IMR-90 (cell line): ENCODE measurements around the gene NUDT3. TPM values are rescaled to one million over a fixed set of nuclear protein-coding genes. Genes with fewer than 3 reads are reported as not detected.

Source experiments
- ATAC-seq: fragments of 200-7000 bp; cut with Tn5 transposase; 2 replicates; pipeline ENCODE4 v1.9.1; 2020; ENCODE audit warnings: low read depth, mild to moderate bottlenecking, moderate library complexity
- BruUV-seq: library from RNA; stranded (reverse); fragments of 400-500 nt; replicated peaks from 2 replicates; lab custom pipeline; 2021; lab: Mats Ljungman, UMichigan
- CTCF ChIA-PET: fragments of 300-600 bp; formaldehyde crosslinking; extraction: SDS; loops from one replicate; lab custom pipeline; 2021; ENCODE audit warnings: antibody characterized with exemption; lab: Yijun Ruan, JAX
- POLR2A ChIA-PET: fragments of 300-600 bp; sonication (Branson Sonifier 250); formaldehyde crosslinking; loops from one replicate; lab custom pipeline; 2022; ENCODE audit warnings: antibody characterized with exemption; ENCODE audit not compliant: unreplicated experiment; lab: Charles Lee
- DNase-seq: peaks from one replicate; pipeline ENCODE4 v3.0.0; 2013
- H2AFZ ChIP-seq: replicated peaks from 2 replicates; pipeline ENCODE3; 2013; ENCODE audit warnings: low read length, mild to moderate bottlenecking; ENCODE audit not compliant: poor library complexity
- H2AK5ac ChIP-seq: 2 replicates; pipeline ENCODE4 v1.6.1; 2013; ENCODE audit warnings: low read depth, low read length, inconsistent platforms
- H2AK9ac ChIP-seq: replicated peaks from 2 replicates; pipeline ENCODE3; 2013; ENCODE audit warnings: mild to moderate bottlenecking, low read depth, low read length, moderate library complexity; ENCODE audit not compliant: poor library complexity
- H2BK120ac ChIP-seq: 2 replicates; pipeline ENCODE4 v1.6.1; 2013; ENCODE audit warnings: low read depth, low read length, inconsistent platforms
- H2BK15ac ChIP-seq: 3 replicates; pipeline ENCODE4 v1.6.1; 2013; ENCODE audit warnings: low read depth, low read length, inconsistent platforms
- H2BK20ac ChIP-seq: 2 replicates; pipeline ENCODE4 v1.6.1; 2013; ENCODE audit warnings: low read depth, mild to moderate bottlenecking, inconsistent platforms, low read length, moderate library complexity
- H2BK5ac ChIP-seq: 2 replicates; pipeline ENCODE4 v1.6.1; 2013; ENCODE audit warnings: mild to moderate bottlenecking, low read depth, low read length, inconsistent platforms; ENCODE audit not compliant: poor library complexity, severe bottlenecking
- H3K14ac ChIP-seq: replicated peaks from 2 replicates; pipeline ENCODE4 v1.6.1; 2013; ENCODE audit warnings: low read depth, low read length, inconsistent platforms
- H3K18ac ChIP-seq: 2 replicates; pipeline ENCODE4 v1.6.1; 2013; ENCODE audit warnings: low read depth, low read length, control low read depth
- H3K23ac ChIP-seq: 2 replicates; pipeline ENCODE4 v1.6.1; 2013; ENCODE audit warnings: low read depth, low read length, inconsistent platforms
- H3K27ac ChIP-seq: 2 replicates; pipeline ENCODE4 v1.5.1; 2013; ENCODE audit warnings: mild to moderate bottlenecking, control low read depth, low read length; ENCODE audit not compliant: insufficient read depth
- H3K27me3 ChIP-seq: 2 replicates; pipeline ENCODE4 v1.6.1; 2013; ENCODE audit warnings: low read length; ENCODE audit not compliant: control insufficient read depth, insufficient read depth
- H3K36me3 ChIP-seq: 2 replicates; pipeline ENCODE4 v1.6.1; 2013; ENCODE audit warnings: low read length, mixed read lengths; ENCODE audit not compliant: control insufficient read depth, insufficient read depth
- H3K4ac ChIP-seq: 2 replicates; pipeline ENCODE4 v1.6.1; 2013; ENCODE audit warnings: low read depth, low read length, inconsistent platforms
- H3K4me1 ChIP-seq: 2 replicates; pipeline ENCODE4 v1.6.1; 2013; ENCODE audit warnings: low read length, mixed read lengths; ENCODE audit not compliant: control insufficient read depth, insufficient read depth
- H3K4me2 ChIP-seq: 2 replicates; pipeline ENCODE4 v1.6.1; 2013; ENCODE audit warnings: low read depth, mild to moderate bottlenecking, control low read depth, low read length, moderate library complexity
- H3K4me3 ChIP-seq: 2 replicates; pipeline ENCODE4 v1.5.1; 2013; ENCODE audit warnings: low read depth, mild to moderate bottlenecking, control low read depth, low read length, moderate library complexity; ENCODE audit not compliant: insufficient read depth
- H3K56ac ChIP-seq: 2 replicates; pipeline ENCODE4 v1.6.1; 2013; ENCODE audit warnings: low read length, inconsistent platforms; ENCODE audit not compliant: insufficient read depth; ENCODE audit errors: extremely low read depth
- H3K79me1 ChIP-seq, 2 experiments: 2 replicates each; pipeline ENCODE4 v1.6.1; 2013; ENCODE audit warnings: low read length in 2 of 2, inconsistent platforms in 1 of 2, low read depth in 1 of 2
- H3K9ac ChIP-seq: 2 replicates; pipeline ENCODE4 v1.6.1; 2013; ENCODE audit warnings: low read depth, low read length, control low read depth
- H3K9me1 ChIP-seq: 2 replicates; pipeline ENCODE4 v1.6.1; 2013; ENCODE audit warnings: low read length, inconsistent platforms; ENCODE audit not compliant: insufficient read depth
- H3K9me3 ChIP-seq: 2 replicates; pipeline ENCODE4 v1.6.1; 2013; ENCODE audit warnings: low read length; ENCODE audit not compliant: control insufficient read depth, insufficient read depth
- H4K20me1 ChIP-seq: 2 replicates; pipeline ENCODE4 v1.6.1; 2013; ENCODE audit warnings: low read length, inconsistent platforms; ENCODE audit not compliant: insufficient read depth
- H4K5ac ChIP-seq: 2 replicates; pipeline ENCODE4 v1.6.1; 2013; ENCODE audit warnings: mild to moderate bottlenecking, low read depth, low read length, control low read depth
- H4K8ac ChIP-seq, 2 experiments: 2 replicates each; pipeline ENCODE4 v1.6.1; 2013; ENCODE audit warnings: low read depth in 2 of 2, low read length in 2 of 2, control low read depth in 1 of 2, inconsistent platforms in 1 of 2
- H4K91ac ChIP-seq: 2 replicates; pipeline ENCODE4 v1.6.1; 2013; ENCODE audit warnings: low read depth, low read length, inconsistent platforms; ENCODE audit not compliant: insufficient read depth
- CEBPB ChIP-seq: IDR thresholded peaks from 2 replicates; pipeline ENCODE4 v1.6.1; 2012; ENCODE audit warnings: low read depth, low read length, improper control_type of control experiment
- CHD1 ChIP-seq: IDR thresholded peaks from 2 replicates; pipeline ENCODE4 v1.6.1; 2012; ENCODE audit warnings: low read depth, low read length, improper control_type of control experiment
- CTCF ChIP-seq: conservative IDR thresholded peaks from 2 replicates; pipeline ENCODE4 v1.5.1; 2012; ENCODE audit warnings: mild to moderate bottlenecking, low read depth, low read length, improper control_type of control experiment
- ELK1 ChIP-seq: fragments of 150-350 bp; IDR thresholded peaks from 2 replicates; pipeline ENCODE4 v1.6.1; 2016; ENCODE audit warnings: low read depth, mild to moderate bottlenecking, low read length, moderate library complexity, borderline replicate concordance
- MAZ ChIP-seq: IDR thresholded peaks from 2 replicates; pipeline ENCODE4 v1.6.1; 2012; ENCODE audit warnings: low read depth, mild to moderate bottlenecking, low read length, improper control_type of control experiment, moderate library complexity, borderline replicate concordance
- MXI1 ChIP-seq: IDR thresholded peaks from 2 replicates; pipeline ENCODE4 v1.6.1; 2012; ENCODE audit warnings: low read depth, mild to moderate bottlenecking, low read length, moderate library complexity, borderline replicate concordance
- RCOR1 ChIP-seq: IDR thresholded peaks from 2 replicates; pipeline ENCODE4 v1.6.1; 2012; ENCODE audit warnings: mild to moderate bottlenecking, low read length, improper control_type of control experiment; ENCODE audit not compliant: insufficient replicate concordance
- WGBS, 2 experiments: methylation state at CpG; one replicate each; pipeline versions ENCODE4 v1.1.5 to v1.1.7; 2013; ENCODE audit warnings: missing lambda C conversion rate in 2 of 2; ENCODE audit not compliant: insufficient read length in 1 of 2; ENCODE audit errors: extremely low coverage in 2 of 2; 5-methylcytosine and 5-hydroxymethylcytosine counted together
- dilution Hi-C: fragments of 300-500 bp; cut with HindIII; formaldehyde crosslinking; loops from one replicate; pipeline ENCODE4 v1.14.3; 2018; ENCODE audit warnings: low sequenced_read_pairs; ENCODE audit not compliant: unreplicated experiment
- in situ Hi-C: fragments of 300-500 bp; cut with MboI; formaldehyde crosslinking; loops from 3 replicates; pipeline ENCODE4 v1.14.3; 2019; ENCODE audit warnings: low sequenced_read_pairs, inconsistent platforms, mixed read lengths
- intact Hi-C: fragments of 100-400 bp; cut with micrococcal nuclease; formaldehyde crosslinking; loops from 2 replicates; pipeline ENCODE4 v1.10.0; 2022
- polyA plus RNA-seq, 3 experiments: library from polyadenylated mRNA; depleted of rRNA; stranded (reverse); fragments of >200 nt; gene quantifications; 2 replicates each; pipeline ENCODE4 v1.2.3, GENCODE V29; 2012; ENCODE audit warnings: low replicate concordance in 1 of 3
- total RNA-seq: library from RNA; depleted of rRNA; stranded (reverse); fragments of >200 nt; gene quantifications from 2 replicates; pipeline ENCODE4 v1.2.3, GENCODE V29; 2012

NUDT3 gene
- total and polyA plus RNA-seq, 2 of the 4 experiments (the other 2 are of a cell fraction), result 10.1 to 17.2 TPM

GRCh38 chr6:34391473-34391785 is 1.0 kb downstream of the NUDT3 start (continued):
- TF ChIP-seq MAZ, result no peak

- Histone ChIP-seq H3K79me1 (peaks cover 10 to 50% of the 10 kb centered on the region in 2 experiments), H4K91ac (0 out of 2 replicates have a peak overlapping the region, but pooled peaks have one; percentile 13), H3K4me1 (peaks cover 4% of the 10 kb centered on the region; the same call in 1 of the 2 replicates), H3K56ac (peak overlapping the region; percentile 28; the same call in 1 of the 2 replicates), H3K9me1 (peaks cover 9% of the 10 kb centered on the region), H3K4ac (peak overlapping the region; percentile 42), H2BK15ac (no peak overlapping the region), H3K14ac (peak overlapping the region; percentile 72), H2AK9ac (peak overlapping the region; percentile 2), H3K4me2 (peak overlapping the region; percentile 84), H3K9ac (peak overlapping the region; percentile 90; the same call in 1 of the 2 replicates), H2AFZ (no peak overlapping the region), H2AK5ac (0 out of 2 replicates have a peak overlapping the region, but pooled peaks have one; percentile 8), H3K27me3 (no peaks in the 10 kb centered on the region), H3K36me3 (no peaks in the 10 kb centered on the region), H2BK120ac (peak overlapping the region; percentile 10; the same call in 1 of the 2 replicates), H3K27ac (0 out of 2 replicates have a peak overlapping the region, but pooled peaks have one; percentile 1), H3K9me3 (no peaks in the 10 kb centered on the region), H2BK20ac (no peak overlapping the region), H4K20me1 (peaks cover 36% of the 10 kb centered on the region), H4K8ac (peak overlapping the region in 1 of 2 experiments; percentile 42; a peak in 1 of 4 replicates), H4K5ac (no peak overlapping the region), H2BK5ac (peak overlapping the region; percentile 89), H3K18ac (no peak overlapping the region; the same call in 1 of the 2 replicates), H3K4me3 (peak overlapping the region; percentile 93), H3K23ac (peak overlapping the region; percentile 50)
- in situ Hi-C loops (no loop called here), intact Hi-C loops (loop anchor here (1.0 to 5.0 kb wide), 3 partner anchors 84 to 195 kb away; partner anchors contain the start of gene SMIM29), dilution Hi-C loops (no loop called here)
- CTCF ChIA-PET, result interaction anchor here (0.8 kb wide), 1 partner anchor 142 kb away, joined by 3 read pairs; the partner anchor contains the start of gene SMIM29
- 3% methylated on average over 4 of the region's 14 CpGs; no CpG with 5 or more reads in 1 of the 2 experiments for WGBS, 2 experiments
- TF ChIP-seq CHD1 (no peak), CEBPB (peak; percentile 80), CTCF (no peak), ELK1 (no peak), RCOR1 (no peak), MXI1 (peak; percentile 51; the same call in 1 of the 2 replicates)
- BruUV-seq, result no TSS peak
- ATAC-seq (peak; percentile 5), DNase-seq (peak; percentile 71)
- POLR2A ChIA-PET, result interaction anchor here (1.0 kb wide), 1 partner anchor 30 kb away, joined by 3 read pairs; no protein-coding TSS in a partner anchor
Observed at GRCh38 chr6:34390531-34391472, 1.7 kb downstream of the NUDT3 start.
